Activated CD4-positive, alpha-beta T cell treated with anti-CD3 and anti-CD28 coated beads, Interleukin-2, amount 10 ng/mL, durations not matched to agents 7 days and 5 days (primary cell): ENCODE data around the gene SLC44A2. TPM values are rescaled to one million over a fixed set of nuclear protein-coding genes. Genes with fewer than 3 reads are reported as not detected.

ENCODE experiments used
- CTCF ChIA-PET: fragments of 350-600 bp; sonication (Branson Sonifier 250); formaldehyde crosslinking; loops from one replicate; lab custom pipeline; 2021; ENCODE audit warnings: antibody characterized with exemption; lab: Charles Lee
- POLR2A ChIA-PET: fragments of 350-600 bp; sonication (Branson Sonifier 250); formaldehyde crosslinking; loops from one replicate; lab custom pipeline; 2021; ENCODE audit warnings: antibody characterized with exemption; lab: Charles Lee
- DNase-seq: peaks from one replicate; pipeline ENCODE4 v3.0.0-alpha.2; 2020
- H3K27ac Mint-ChIP-seq: one replicate; pipeline ENCODE4 v1.8.0; 2021; ENCODE audit warnings: mild to moderate bottlenecking, moderate library complexity, mixed read lengths
- H3K27me3 Mint-ChIP-seq: one replicate; pipeline ENCODE4 v1.8.0; 2021; ENCODE audit warnings: mixed read lengths
- H3K36me3 Mint-ChIP-seq: one replicate; pipeline ENCODE4 v1.8.0; 2021; ENCODE audit warnings: low read depth, mixed read lengths
- H3K4me1 Mint-ChIP-seq: one replicate; pipeline ENCODE4 v1.8.0; 2021; ENCODE audit warnings: mixed read lengths
- H3K4me3 Mint-ChIP-seq: one replicate; pipeline ENCODE4 v1.8.0; 2021; ENCODE audit warnings: mild to moderate bottlenecking, moderate library complexity, mixed read lengths
- H3K9me3 Mint-ChIP-seq: one replicate; pipeline ENCODE4 v1.8.0; 2021; ENCODE audit warnings: mixed read lengths
- total RNA-seq, 2 experiments: library from RNA; stranded (reverse); gene quantifications; one replicate each; pipeline ENCODE4 v1.2.3, GENCODE V29; 2021

Gene SLC44A2
- total RNA-seq, 2 experiments from 2014 or later, result 162 to 189 TPM

DNA sequence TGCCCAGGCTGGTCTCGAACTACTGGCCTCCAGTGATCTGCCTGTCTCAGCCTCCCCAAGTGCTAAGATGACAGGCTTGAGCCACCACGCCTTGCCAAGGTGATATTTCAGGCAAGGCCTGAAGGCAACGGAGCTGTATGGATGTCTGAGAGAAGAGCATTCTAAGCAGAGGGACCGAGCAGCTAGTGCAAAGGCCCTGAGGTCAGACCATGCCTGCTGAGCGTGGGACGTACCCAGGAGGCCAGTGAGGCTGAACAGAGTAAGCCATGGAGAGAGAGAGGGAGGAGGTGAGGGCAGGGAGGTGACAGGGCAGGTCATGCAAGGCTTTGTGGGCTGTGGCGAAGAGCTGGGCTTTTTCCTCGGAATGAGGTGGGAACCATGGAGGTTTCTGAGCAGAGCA is 3.4 kb upstream of the SLC44A2 start:
- H3K27ac Mint-ChIP-seq, result peak overlapping the region; percentile 37
- no peak overlapping the region for H3K4me3 Mint-ChIP-seq
- H3K9me3 Mint-ChIP-seq, result no peaks in the 10 kb centered on the region
- H3K27me3 Mint-ChIP-seq, result no peaks in the 10 kb centered on the region
- peaks cover 50% of the 10 kb centered on the region for H3K4me1 Mint-ChIP-seq
- ChIA-PET CTCF (interaction anchor here (0.6 to 3.7 kb wide), 3 partner anchors 23 to 502 kb away, joined by 4 to 12 read pairs (median 9); partner anchors contain the start of gene EIF3G), POLR2A (interaction anchor here (0.6 kb wide), 1 partner anchor 16 kb away, joined by 4 read pairs; no protein-coding TSS in a partner anchor)
- no peak for DNase-seq
- H3K36me3 Mint-ChIP-seq, result peaks cover 19% of the 10 kb centered on the region

DNA sequence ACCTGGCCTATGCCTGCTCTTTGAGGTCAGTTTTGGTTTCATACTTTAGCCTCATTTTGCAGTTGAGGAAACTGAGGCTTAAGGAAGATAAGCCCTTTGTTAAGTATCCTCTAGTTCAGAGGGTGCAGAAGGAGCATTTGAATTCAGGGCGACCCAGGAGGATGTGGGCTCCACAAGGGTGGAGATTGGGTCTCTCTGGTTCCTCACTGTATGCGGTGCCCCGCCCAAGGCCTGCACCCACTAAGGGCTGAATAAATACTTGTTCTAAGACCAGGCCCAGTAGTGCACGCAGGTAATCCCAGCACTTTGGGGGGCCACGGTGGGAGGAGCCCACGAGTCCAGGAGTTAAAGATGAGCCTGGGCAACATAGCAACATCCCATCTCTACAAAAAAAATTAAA is 768 bp upstream of the SLC44A2 start:
- H3K27me3 Mint-ChIP-seq, result no peaks in the 10 kb centered on the region
- ChIA-PET POLR2A (no interaction called here), CTCF (interaction anchor here (0.6 kb wide), 1 partner anchor 33 kb away, joined by 5 read pairs; no protein-coding TSS in a partner anchor)
- peaks cover 27% of the 10 kb centered on the region for H3K36me3 Mint-ChIP-seq
- H3K9me3 Mint-ChIP-seq, result no peaks in the 10 kb centered on the region
- peak overlapping the region; percentile 47 for H3K4me3 Mint-ChIP-seq
- H3K4me1 Mint-ChIP-seq, result peaks cover 44% of the 10 kb centered on the region
- H3K27ac Mint-ChIP-seq, result peak overlapping the region; percentile 90
- peak; percentile 62 for DNase-seq

DNA sequence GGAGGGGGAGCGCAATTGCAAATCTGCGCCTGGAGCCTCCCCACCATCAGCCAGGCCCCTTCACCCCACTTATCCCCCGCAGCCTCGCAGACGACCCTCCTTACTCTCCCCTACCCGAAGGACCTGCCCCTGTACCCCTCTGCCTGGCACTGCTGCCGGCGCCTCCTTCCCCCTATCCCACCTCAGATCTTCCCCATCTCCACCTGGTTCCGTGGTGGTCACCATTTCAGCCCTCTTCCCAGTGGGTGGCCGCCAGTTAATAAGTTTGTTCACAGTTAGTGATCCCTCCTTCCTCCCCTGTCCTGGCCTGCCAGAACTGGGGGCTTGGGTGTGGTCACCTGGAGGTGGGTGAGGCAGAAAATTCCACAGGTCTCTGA is 397 bp downstream of the SLC44A2 start:
- H3K27ac Mint-ChIP-seq, result peak overlapping the region; percentile 84
- no peaks in the 10 kb centered on the region for H3K9me3 Mint-ChIP-seq
- no peak for DNase-seq
- H3K36me3 Mint-ChIP-seq, result peaks cover 29% of the 10 kb centered on the region
- H3K27me3 Mint-ChIP-seq, result no peaks in the 10 kb centered on the region
- H3K4me3 Mint-ChIP-seq, result no peak overlapping the region
- CTCF ChIA-PET, result no interaction called here
- peaks cover 37% of the 10 kb centered on the region for H3K4me1 Mint-ChIP-seq
- POLR2A ChIA-PET, result no interaction called here

DNA sequence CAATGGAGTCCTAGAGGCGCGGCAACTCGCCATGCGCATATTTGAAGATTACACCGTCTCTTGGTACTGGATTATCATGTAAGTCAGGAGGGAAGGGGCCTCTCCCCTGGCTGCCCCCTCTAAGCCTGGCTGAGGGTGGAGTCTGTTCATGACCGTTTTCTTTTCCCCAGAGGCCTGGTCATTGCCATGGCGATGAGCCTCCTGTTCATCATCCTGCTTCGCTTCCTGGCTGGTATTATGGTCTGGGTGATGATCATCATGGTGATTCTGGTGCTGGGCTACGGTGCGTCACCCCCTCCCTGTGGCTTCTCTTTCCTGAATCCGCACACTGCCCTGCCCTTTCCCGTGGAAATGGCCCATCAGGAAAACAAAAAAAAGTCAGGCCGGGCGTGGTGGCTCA is 6.5 kb downstream of the SLC44A2 start:
- Mint-ChIP-seq H3K9me3 (no peaks in the 10 kb centered on the region), H3K36me3 (peaks cover 56% of the 10 kb centered on the region), H3K27me3 (no peaks in the 10 kb centered on the region), H3K4me1 (peaks cover 3% of the 10 kb centered on the region), H3K4me3 (no peak overlapping the region), H3K27ac (peak overlapping the region; percentile 25)
- no peak for DNase-seq
- ChIA-PET POLR2A (no interaction called here), CTCF (no interaction called here)

DNA sequence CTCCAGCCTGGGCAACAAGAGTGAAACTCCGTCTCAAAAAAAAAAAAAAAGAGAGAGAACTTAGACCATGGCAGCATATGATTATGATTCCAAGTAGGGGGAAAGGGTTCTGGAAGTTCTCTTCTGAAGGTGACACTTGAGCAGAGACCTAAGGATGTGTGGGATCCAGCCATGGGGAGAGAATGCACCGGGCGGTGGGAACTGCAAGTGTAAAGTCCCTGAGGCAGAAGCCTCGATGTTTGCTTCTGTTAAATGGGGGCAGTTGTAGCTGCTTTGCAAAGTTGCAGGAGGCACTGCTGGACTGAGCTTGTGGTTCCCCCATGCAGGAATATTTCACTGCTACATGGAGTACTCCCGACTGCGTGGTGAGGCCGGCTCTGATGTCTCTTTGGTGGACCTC is 9.1 kb downstream of the SLC44A2 start:
- Mint-ChIP-seq H3K9me3 (no peaks in the 10 kb centered on the region), H3K27ac (no peak overlapping the region), H3K36me3 (peaks cover 65% of the 10 kb centered on the region), H3K27me3 (no peaks in the 10 kb centered on the region), H3K4me1 (peaks cover 3% of the 10 kb centered on the region), H3K4me3 (no peak overlapping the region)
- CTCF ChIA-PET, result interaction anchor here (0.6 to 0.9 kb wide), 3 partner anchors 28 to 230 kb away, joined by 3 to 4 read pairs (median 3); no protein-coding TSS in a partner anchor
- DNase-seq, result no peak
- POLR2A ChIA-PET, result no interaction called here

DNA sequence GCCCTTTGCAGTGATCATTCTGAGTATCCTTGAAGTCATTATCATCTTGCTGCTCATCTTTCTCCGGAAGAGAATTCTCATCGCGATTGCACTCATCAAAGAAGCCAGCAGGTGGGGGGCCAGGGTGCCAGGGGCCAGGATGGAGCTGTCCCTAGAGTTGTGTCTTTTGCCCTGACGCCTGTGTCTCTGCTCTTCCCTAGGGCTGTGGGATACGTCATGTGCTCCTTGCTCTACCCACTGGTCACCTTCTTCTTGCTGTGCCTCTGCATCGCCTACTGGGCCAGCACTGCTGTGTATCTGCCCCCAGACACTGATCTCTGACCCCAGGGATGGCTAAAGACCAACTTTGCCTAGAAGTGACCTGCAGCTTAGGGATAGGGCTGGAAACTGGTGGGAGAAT is 9.6 kb downstream of the SLC44A2 start:
- POLR2A ChIA-PET, result no interaction called here
- H3K27me3 Mint-ChIP-seq, result no peaks in the 10 kb centered on the region
- CTCF ChIA-PET, result interaction anchor here (0.9 to 1.3 kb wide), 3 partner anchors 10 to 230 kb away, joined by 3 to 6 read pairs (median 3); no protein-coding TSS in a partner anchor
- no peak overlapping the region for H3K27ac Mint-ChIP-seq
- H3K4me3 Mint-ChIP-seq, result no peak overlapping the region
- H3K4me1 Mint-ChIP-seq, result peaks cover 3% of the 10 kb centered on the region
- no peak for DNase-seq
- H3K36me3 Mint-ChIP-seq, result peaks cover 65% of the 10 kb centered on the region
- no peaks in the 10 kb centered on the region for H3K9me3 Mint-ChIP-seq

DNA sequence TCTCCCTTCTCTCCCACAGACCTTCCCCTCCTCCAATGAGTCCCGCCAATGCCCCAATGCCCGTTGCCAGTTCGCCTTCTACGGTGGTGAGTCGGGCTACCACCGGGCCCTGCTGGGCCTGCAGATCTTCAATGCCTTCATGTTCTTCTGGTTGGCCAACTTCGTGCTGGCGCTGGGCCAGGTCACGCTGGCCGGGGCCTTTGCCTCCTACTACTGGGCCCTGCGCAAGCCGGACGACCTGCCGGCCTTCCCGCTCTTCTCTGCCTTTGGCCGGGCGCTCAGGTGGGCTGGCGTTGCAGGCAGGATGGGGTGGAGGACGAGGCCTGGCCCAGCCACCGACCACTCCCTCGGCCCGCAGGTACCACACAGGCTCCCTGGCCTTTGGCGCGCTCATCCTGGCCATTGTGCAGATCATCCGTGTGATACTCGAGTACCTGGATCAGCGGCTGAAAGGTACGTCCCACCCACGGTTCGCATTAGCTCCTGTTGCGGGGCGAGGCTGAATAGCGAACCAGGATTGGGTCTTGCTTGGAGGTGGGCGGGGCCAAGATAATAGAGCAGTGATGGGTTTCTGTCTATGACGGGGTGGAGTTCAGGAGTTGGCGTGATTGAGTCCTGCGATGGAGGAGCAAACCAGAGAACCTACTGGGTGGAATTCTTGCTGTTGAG is 11.1 kb downstream of the SLC44A2 start:
- CTCF ChIA-PET, result interaction anchor here (1.0 kb wide), 1 partner anchor 55 kb away, joined by 4 read pairs; no protein-coding TSS in a partner anchor
- H3K27ac Mint-ChIP-seq, result no peak overlapping the region
- no peaks in the 10 kb centered on the region for H3K27me3 Mint-ChIP-seq
- no peak overlapping the region for H3K4me3 Mint-ChIP-seq
- peaks cover 59% of the 10 kb centered on the region for H3K36me3 Mint-ChIP-seq
- H3K9me3 Mint-ChIP-seq, result no peaks in the 10 kb centered on the region
- DNase-seq, result no peak
- POLR2A ChIA-PET, result no interaction called here
- peaks cover 3% of the 10 kb centered on the region for H3K4me1 Mint-ChIP-seq

DNA sequence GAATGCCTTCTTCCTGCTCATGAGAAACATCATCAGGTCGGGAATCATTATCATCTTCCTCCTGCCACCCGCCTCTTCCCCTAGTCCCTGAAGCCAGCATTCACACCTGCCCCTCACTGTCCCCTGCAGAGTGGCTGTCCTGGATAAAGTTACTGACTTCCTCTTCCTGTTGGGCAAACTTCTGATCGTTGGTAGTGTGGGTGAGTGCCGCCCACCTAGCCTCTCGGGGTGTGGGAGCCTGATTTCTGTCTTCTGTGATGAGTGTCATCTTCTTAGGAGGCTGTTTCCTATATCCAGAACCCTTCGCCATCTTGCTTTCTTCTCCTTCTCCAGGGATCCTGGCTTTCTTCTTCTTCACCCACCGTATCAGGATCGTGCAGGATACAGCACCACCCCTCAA is 12.5 kb downstream of the SLC44A2 start:
- Mint-ChIP-seq H3K9me3 (no peaks in the 10 kb centered on the region), H3K4me3 (no peak overlapping the region), H3K27ac (peak overlapping the region; percentile 27), H3K36me3 (peaks cover 53% of the 10 kb centered on the region), H3K27me3 (no peaks in the 10 kb centered on the region), H3K4me1 (peaks cover 11% of the 10 kb centered on the region)
- POLR2A ChIA-PET, result no interaction called here
- DNase-seq, result no peak
- CTCF ChIA-PET, result interaction anchor here (1.0 kb wide), 1 partner anchor 57 kb away, joined by 3 read pairs; no protein-coding TSS in a partner anchor

DNA sequence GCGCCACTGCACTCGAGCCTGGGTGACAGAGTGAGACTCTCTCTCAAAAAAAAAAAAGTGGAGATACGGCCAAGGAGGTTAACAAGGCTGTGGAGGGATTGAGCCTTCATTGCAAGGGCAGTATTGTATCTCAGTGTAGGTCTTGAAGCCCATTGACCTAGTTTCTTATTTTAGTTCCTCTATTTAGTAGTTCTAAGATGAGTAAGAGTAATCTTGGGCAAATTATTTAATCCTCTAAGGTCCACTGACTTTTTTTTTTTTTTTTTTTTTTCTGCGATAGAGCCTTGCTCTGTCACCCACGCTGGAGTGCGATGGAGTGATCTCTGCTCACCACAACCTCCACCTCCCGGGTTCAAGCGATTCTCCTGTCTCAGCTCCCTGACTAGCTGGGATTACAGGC is 14.5 kb downstream of the SLC44A2 start:
- Mint-ChIP-seq H3K4me3 (no peak overlapping the region), H3K36me3 (peaks cover 51% of the 10 kb centered on the region), H3K4me1 (peaks cover 28% of the 10 kb centered on the region), H3K9me3 (no peaks in the 10 kb centered on the region), H3K27me3 (no peaks in the 10 kb centered on the region), H3K27ac (no peak overlapping the region)
- no peak for DNase-seq
- ChIA-PET POLR2A (no interaction called here), CTCF (interaction anchor here (1.2 to 9.0 kb wide), 3 partner anchors 36 to 67 kb away, joined by 3 to 100 read pairs (median 6); no protein-coding TSS in a partner anchor)

DNA sequence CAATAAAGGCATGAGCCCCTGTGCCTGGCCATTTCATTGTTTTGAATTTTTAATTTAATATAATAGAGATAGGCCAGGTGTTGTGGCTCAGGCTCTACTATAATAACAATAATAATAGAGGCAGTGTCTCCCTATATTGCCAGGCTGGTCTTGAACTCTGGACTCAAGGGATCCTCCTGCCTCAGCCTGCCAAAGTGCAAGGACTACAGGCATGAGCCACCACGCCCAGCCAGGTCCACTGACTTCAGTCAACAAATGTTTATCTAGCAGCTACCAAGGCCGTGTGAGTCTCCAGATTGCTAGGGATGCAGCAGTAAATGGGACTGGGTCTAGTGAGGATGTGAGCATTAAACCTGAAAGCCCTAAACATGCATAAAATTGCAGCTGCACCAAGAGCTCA is 15.0 kb downstream of the SLC44A2 start:
- Mint-ChIP-seq H3K36me3 (peaks cover 45% of the 10 kb centered on the region), H3K4me1 (peaks cover 28% of the 10 kb centered on the region), H3K4me3 (no peak overlapping the region), H3K9me3 (no peaks in the 10 kb centered on the region), H3K27me3 (no peaks in the 10 kb centered on the region), H3K27ac (no peak overlapping the region)
- CTCF ChIA-PET, result interaction anchor here (0.9 to 9.0 kb wide), 6 partner anchors 10 to 68 kb away, joined by 3 to 100 read pairs (median 4); no protein-coding TSS in a partner anchor
- DNase-seq, result no peak
- POLR2A ChIA-PET, result no interaction called here

DNA sequence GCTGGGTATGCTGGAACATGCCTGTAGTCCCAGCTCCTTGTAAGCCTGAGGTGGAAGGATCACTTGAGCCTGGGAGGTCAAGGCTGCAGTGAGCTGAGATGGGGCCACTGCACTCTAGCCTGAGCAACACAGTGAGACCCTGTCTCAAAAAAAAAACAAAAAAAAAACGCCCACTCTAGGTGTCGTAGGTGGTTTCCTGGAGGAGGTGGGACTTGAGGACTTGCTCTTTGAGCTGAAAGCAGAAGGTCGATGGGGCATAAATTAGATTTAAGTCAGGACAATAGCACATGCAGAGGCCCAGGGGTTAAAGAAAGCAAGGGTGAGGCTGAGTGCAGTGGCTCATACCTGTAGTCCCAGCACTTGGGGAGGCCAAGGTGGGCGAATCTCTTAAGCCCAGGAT is 15.9 kb downstream of the SLC44A2 start:
- CTCF ChIA-PET, result interaction anchor here (0.6 to 9.0 kb wide), 11 partner anchors 9 to 99 kb away, joined by 3 to 100 read pairs (median 4); partner anchors contain the start of gene DNM2
- H3K9me3 Mint-ChIP-seq, result no peaks in the 10 kb centered on the region
- no peak overlapping the region for H3K4me3 Mint-ChIP-seq
- POLR2A ChIA-PET, result no interaction called here
- H3K4me1 Mint-ChIP-seq, result peaks cover 28% of the 10 kb centered on the region
- H3K27me3 Mint-ChIP-seq, result no peaks in the 10 kb centered on the region
- no peak overlapping the region for H3K27ac Mint-ChIP-seq
- DNase-seq, result no peak
- peaks cover 40% of the 10 kb centered on the region for H3K36me3 Mint-ChIP-seq

DNA sequence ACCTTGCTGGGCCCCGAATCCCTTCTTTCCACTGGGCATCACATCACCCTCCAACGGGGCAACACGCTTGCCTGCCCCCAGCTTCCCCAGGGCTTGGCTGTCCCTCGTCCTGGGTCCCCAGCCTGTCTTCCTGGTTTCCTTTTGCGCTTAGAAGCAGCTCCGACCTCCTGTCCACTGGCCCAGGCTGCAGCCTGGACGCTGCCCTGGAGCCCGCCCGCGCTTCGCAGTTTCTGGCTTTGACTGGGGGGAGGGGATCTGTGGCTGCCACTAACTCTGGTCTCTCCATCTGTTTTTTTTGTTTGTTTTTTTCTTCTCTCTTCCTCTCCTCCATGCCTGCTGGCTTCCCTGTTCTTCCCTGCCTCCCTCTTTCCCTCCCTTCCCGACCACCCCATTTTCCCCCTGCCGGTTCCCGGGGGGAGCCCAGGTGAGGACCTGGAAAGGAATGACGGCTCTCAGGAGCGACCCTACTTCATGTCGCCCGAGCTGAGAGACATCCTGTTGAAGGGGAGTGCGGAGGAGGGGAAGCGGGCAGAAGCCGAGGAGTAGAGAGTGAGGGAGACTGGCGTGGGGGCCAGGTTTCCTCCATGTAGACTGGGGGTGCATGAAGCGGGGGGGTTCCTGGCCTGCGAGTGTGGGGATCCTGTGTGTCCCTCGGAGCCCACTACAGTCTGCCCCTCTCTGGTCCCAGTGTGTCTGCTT is 17.3 kb downstream of the SLC44A2 start:
- no peak for DNase-seq
- Mint-ChIP-seq H3K27ac (no peak overlapping the region), H3K27me3 (no peaks in the 10 kb centered on the region), H3K9me3 (no peaks in the 10 kb centered on the region), H3K4me3 (no peak overlapping the region), H3K36me3 (peaks cover 27% of the 10 kb centered on the region), H3K4me1 (peaks cover 25% of the 10 kb centered on the region)
- ChIA-PET POLR2A (no interaction called here), CTCF (interaction anchor here (0.6 to 9.0 kb wide), 5 partner anchors 16 to 61 kb away, joined by 3 to 100 read pairs (median 3); no protein-coding TSS in a partner anchor)
